Fibroblast of the aortic adventitia (primary cell): ENCODE measurements around the gene MRPL14. TPM values are rescaled to one million over a fixed set of nuclear protein-coding genes. Genes with fewer than 3 reads are reported as not detected.
"Not testable (repeated sequence)": the region's sequence is repeated elsewhere in the genome, so short reads cannot be mapped to it uniquely, and the experiment has no call there.

Experiments
- DNase-seq: peaks from one replicate; pipeline ENCODE4 v3.0.0-alpha.2; 2010; ENCODE audit warnings: low read depth
- H3K4me3 ChIP-seq: 2 replicates; pipeline ENCODE4 v1.5.1; 2011; ENCODE audit warnings: low read depth, mild to moderate bottlenecking, control low read depth, low read length, moderate library complexity
- total RNA-seq: library from RNA; depleted of rRNA; stranded (reverse); fragments of >200 nt; gene quantifications from 2 replicates; pipeline ENCODE4 v1.2.3, GENCODE V29; 2012; ENCODE audit warnings: low replicate concordance
- TF ChIP-seq, protein P1 (sequence below): IDR thresholded peaks from 2 replicates; pipeline ENCODE4 v1.5.1; 2011; ENCODE audit warnings: mild to moderate bottlenecking, low read length, control low read depth, inconsistent platforms; ENCODE audit not compliant: insufficient read depth

Gene MRPL14
- total RNA-seq, 1 donor: 34.5 TPM

GRCh38 chr6:44094403-44095242 is 32.6 kb downstream of the MRPL14 start:
- H3K4me3 ChIP-seq: no peak overlapping the region
- no peak for DNase-seq
- TF ChIP-seq, protein P1, sequence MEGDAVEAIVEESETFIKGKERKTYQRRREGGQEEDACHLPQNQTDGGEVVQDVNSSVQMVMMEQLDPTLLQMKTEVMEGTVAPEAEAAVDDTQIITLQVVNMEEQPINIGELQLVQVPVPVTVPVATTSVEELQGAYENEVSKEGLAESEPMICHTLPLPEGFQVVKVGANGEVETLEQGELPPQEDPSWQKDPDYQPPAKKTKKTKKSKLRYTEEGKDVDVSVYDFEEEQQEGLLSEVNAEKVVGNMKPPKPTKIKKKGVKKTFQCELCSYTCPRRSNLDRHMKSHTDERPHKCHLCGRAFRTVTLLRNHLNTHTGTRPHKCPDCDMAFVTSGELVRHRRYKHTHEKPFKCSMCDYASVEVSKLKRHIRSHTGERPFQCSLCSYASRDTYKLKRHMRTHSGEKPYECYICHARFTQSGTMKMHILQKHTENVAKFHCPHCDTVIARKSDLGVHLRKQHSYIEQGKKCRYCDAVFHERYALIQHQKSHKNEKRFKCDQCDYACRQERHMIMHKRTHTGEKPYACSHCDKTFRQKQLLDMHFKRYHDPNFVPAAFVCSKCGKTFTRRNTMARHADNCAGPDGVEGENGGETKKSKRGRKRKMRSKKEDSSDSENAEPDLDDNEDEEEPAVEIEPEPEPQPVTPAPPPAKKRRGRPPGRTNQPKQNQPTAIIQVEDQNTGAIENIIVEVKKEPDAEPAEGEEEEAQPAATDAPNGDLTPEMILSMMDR: no peak

- TF ChIP-seq, protein P1: no peak
Measured at GRCh38 chr6:44093750-44094402, 33.4 kb downstream of the MRPL14 start.

GRCh38 chr6:44093066-44093465 is 34.2 kb downstream of the MRPL14 start:
- DNase-seq: no peak
- no peak overlapping the region for H3K4me3 ChIP-seq
- TF ChIP-seq, protein P1: no peak

More at GRCh38 chr6:44093750-44094402, 33.4 kb downstream of the MRPL14 start:
- no peak overlapping the region for H3K4me3 ChIP-seq
- no peak for DNase-seq

DNA sequence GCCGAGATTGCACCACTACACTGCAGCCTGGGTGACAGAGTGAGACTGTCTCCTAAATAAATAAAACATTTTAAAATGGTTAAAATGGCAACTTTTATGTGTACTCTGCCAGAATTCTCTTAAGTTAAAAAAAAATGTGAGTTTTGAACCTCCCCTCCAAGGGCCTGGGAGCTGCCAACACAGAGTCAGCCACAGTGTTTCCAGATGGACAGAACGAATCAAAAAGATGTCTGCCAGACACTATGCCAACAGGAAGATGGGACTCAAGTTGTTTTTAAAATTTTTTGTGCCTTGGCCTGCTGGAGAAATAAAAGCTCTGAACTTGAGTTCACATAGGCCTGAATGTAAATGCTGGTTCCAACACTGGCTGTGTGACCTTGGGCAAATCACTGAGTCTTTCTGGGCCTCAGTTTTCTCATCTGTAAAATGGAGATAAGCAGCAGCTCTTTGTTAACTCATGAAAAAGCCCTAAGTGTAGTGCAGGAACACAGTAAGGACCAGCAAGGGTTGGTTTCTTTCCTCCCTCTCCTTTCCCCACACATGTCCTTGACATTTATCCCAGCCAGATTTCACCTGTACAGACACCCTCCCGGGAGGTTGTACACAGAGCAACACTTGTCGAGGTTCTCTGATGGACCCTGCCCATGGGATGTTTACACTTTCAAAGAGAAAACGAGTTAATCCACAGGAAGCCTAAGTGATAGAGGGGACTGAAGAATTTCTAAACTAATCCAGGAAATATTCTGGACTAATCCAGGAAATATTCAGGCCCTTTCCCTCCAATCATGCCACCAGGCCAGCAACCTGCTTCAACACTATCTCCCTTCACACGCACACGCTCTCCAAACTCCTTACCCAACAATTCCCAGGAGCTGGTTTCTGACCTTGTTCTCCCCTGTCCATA is 35.0 kb downstream of the MRPL14 start:
- DNase-seq: no peak
- H3K4me3 ChIP-seq: no peak overlapping the region
- TF ChIP-seq, protein P1: no peak

GRCh38 chr6:44091356-44091755 is 35.9 kb downstream of the MRPL14 start:
- not testable (repeated sequence) for DNase-seq, H3K4me3 ChIP-seq

GRCh38 chr6:44090465-44090864 is 36.8 kb downstream of the MRPL14 start:
- no peak overlapping the region for H3K4me3 ChIP-seq
- TF ChIP-seq, protein P1: no peak
- DNase-seq: no peak
